ENCODE results near the gene SORCS2. TPM values are rescaled to one million over a fixed set of nuclear protein-coding genes. Genes with fewer than 3 reads are reported as not detected.

SORCS2 gene
- total and polyA plus RNA-seq, 2 of the 4 experiments (the other 2 are of a cell fraction): 0.36 to 0.62 TPM

DNA sequence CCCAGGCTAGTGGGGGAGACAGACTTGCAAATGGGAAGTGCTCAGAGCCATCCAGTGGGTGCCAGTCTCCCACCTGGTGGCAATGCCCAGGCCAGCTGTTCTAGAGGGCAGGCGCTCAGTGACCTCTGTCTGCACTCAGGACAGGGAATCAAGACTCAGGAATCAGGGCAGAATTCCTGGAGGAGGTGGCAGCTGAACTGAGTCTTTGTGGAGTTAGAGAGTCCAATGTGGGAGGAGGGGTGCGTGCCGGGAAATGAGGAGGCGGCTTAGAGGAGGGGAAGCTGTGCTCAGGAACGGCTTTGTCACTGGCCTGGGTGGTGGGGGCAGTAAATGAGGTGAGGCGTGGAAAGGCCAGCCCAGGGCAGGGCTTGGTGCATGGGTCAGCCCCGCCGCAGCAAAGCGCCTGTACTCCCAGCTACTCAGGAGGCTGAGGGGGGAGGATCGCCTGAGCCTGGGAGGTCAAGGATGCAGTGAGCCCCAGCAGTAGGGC is 31.3 kb upstream of the SORCS2 start:
- Histone ChIP-seq H2BK120ac (ENCODE audit: low read depth, low read length) (no peak overlapping the region), H3K18ac (ENCODE audit: low read depth, low read length) (no peak overlapping the region), H3K4ac (ENCODE audit: low read depth, low read length) (no peak overlapping the region), H2BK20ac (ENCODE audit: low read depth, low read length) (no peak overlapping the region), H3K23ac (ENCODE audit: low read depth, low read length) (no peak overlapping the region), H2BK5ac (ENCODE audit: low read depth, low read length, poor library complexity, severe bottlenecking) (no peak overlapping the region), H3K4me3 (ENCODE audit: insufficient read depth, low read depth, low read length) (no peak overlapping the region), H2AFZ (replicated peaks; ENCODE audit: low read length, poor library complexity) (no peak overlapping the region), H3K79me1 (ENCODE audit: low read depth in 1 of 2, low read length in 2 of 2) (no peaks in the 10 kb centered on the region), H3K36me3 (ENCODE audit: control insufficient read depth, insufficient read depth, low read length) (no peaks in the 10 kb centered on the region), H4K5ac (ENCODE audit: low read depth, low read length) (no peak overlapping the region), H3K9me1 (ENCODE audit: insufficient read depth, low read length) (no peaks in the 10 kb centered on the region), H3K4me1 (ENCODE audit: control insufficient read depth, insufficient read depth, low read length) (no peaks in the 10 kb centered on the region), H4K20me1 (ENCODE audit: insufficient read depth, low read length) (no peaks in the 10 kb centered on the region), H3K9ac (ENCODE audit: low read depth, low read length) (no peak overlapping the region), H2AK9ac (replicated peaks; ENCODE audit: low read depth, low read length, poor library complexity) (no peak overlapping the region), H3K14ac (replicated peaks; ENCODE audit: low read depth, low read length) (no peak overlapping the region), H3K9me3 (ENCODE audit: control insufficient read depth, insufficient read depth, low read length) (no peaks in the 10 kb centered on the region), H3K56ac (ENCODE audit: extremely low read depth, insufficient read depth, low read length) (no peak overlapping the region), H2BK15ac (ENCODE audit: low read depth, low read length) (no peak overlapping the region), H3K27ac (ENCODE audit: insufficient read depth, low read length) (no peak overlapping the region), H4K8ac (ENCODE audit: low read depth in 2 of 2, low read length in 2 of 2) (no peak overlapping the region), H4K91ac (ENCODE audit: insufficient read depth, low read depth, low read length) (no peak overlapping the region), H3K27me3 (ENCODE audit: control insufficient read depth, insufficient read depth, low read length) (peaks cover 26% of the 10 kb centered on the region; the same call in 1 of the 2 replicates), H3K4me2 (ENCODE audit: low read depth, low read length) (no peak overlapping the region), H2AK5ac (ENCODE audit: low read depth, low read length) (no peak overlapping the region)
- 78% methylated on average over 8 of the region's 10 CpGs; no CpG with 5 or more reads in 1 of the 2 experiments for WGBS, 2 experiments (ENCODE audit: extremely low coverage in 2 of 2, insufficient read length in 1 of 2)
- DNase-seq (no peak), ATAC-seq (ENCODE audit: low read depth) (no peak)
- dilution Hi-C loops (cut with HindIII; ENCODE audit: low sequenced_read_pairs, unreplicated experiment): no loop called here
- TF ChIP-seq CEBPB (IDR thresholded peaks at IDR 0.05; ENCODE audit: low read depth, low read length) (no peak), MAFK (IDR thresholded peaks at IDR 0.05; ENCODE audit: low read depth, low read length) (no peak), FOS (IDR thresholded peaks at IDR 0.05; ENCODE audit: low read depth, low read length) (no peak), SMC3 (IDR thresholded peaks at IDR 0.05; ENCODE audit: low read depth, low read length) (no peak), RCOR1 (IDR thresholded peaks at IDR 0.05; ENCODE audit: insufficient replicate concordance, low read length) (no peak), RFX5 (IDR thresholded peaks at IDR 0.05; ENCODE audit: low read depth, low read length) (no peak), MXI1 (IDR thresholded peaks at IDR 0.05; ENCODE audit: borderline replicate concordance, low read depth, low read length) (no peak)
- TF ChIP-seq, protein P1, sequence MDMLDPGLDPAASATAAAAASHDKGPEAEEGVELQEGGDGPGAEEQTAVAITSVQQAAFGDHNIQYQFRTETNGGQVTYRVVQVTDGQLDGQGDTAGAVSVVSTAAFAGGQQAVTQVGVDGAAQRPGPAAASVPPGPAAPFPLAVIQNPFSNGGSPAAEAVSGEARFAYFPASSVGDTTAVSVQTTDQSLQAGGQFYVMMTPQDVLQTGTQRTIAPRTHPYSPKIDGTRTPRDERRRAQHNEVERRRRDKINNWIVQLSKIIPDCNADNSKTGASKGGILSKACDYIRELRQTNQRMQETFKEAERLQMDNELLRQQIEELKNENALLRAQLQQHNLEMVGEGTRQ (IDR thresholded peaks at IDR 0.05; ENCODE audit: low read depth, low read length): no peak
- CTCF ChIA-PET: no interaction called here
- POLR2A ChIA-PET (ENCODE audit: unreplicated experiment): no interaction called here
- BruUV-seq (replicated peaks): no TSS peak
- in situ Hi-C loops (cut with MboI; ENCODE audit: low sequenced_read_pairs): no loop called here
- intact Hi-C loops (cut with micrococcal nuclease): no loop called here
